Heart right ventricle (tissue), 16 donors: ENCODE measurements around the gene TXK. TPM values are rescaled to one million over a fixed set of nuclear protein-coding genes. Genes with fewer than 3 reads are reported as not detected.

ENCODE experiments used
- ATAC-seq, 8 donors: fragments of 200-7000 bp; cut with Tn5 transposase; one replicate each; pipeline ENCODE4 v1.9.1; 2020; ENCODE audit warnings: mild to moderate bottlenecking in 8 of 8, moderate library complexity in 8 of 8, moderate number of reproducible peaks in 1 of 8
- DNase-seq, 2 donors: peaks; one replicate each; pipeline ENCODE4 v3.0.0-alpha.2; 2020
- H3K27ac ChIP-seq, 10 donors: fragments of 200-600 bp; sonication (generic) in 2 of 10; one replicate each; pipeline versions ENCODE4 v1.5.0 to v1.8.0; 2020 to 2022; ENCODE audit warnings: mild to moderate bottlenecking in 3 of 10
- H3K27me3 ChIP-seq, 7 donors: fragments of 200-600 bp; one replicate each; pipeline ENCODE4 v1.8.0; 2021 to 2022; ENCODE audit warnings: mild to moderate bottlenecking in 2 of 7
- H3K36me3 ChIP-seq, 9 donors: fragments of 200-600 bp; sonication (generic) in 1 of 9; one replicate each; pipeline versions ENCODE4 v1.5.0 to v1.8.0; 2020 to 2022; ENCODE audit warnings: mild to moderate bottlenecking in 2 of 9
- H3K4me1 ChIP-seq, 9 donors: fragments of 200-600 bp; sonication (generic) in 1 of 9; one replicate each; pipeline versions ENCODE4 v1.5.0 to v1.8.0; 2020 to 2022; ENCODE audit warnings: mild to moderate bottlenecking in 4 of 9
- H3K4me3 ChIP-seq, 10 donors: fragments of 200-600 bp; sonication (generic) in 2 of 10; one replicate each; pipeline versions ENCODE4 v1.5.0 to v1.8.0; 2020 to 2022; ENCODE audit warnings: mild to moderate bottlenecking in 7 of 10, moderate library complexity in 2 of 10
- H3K9me3 ChIP-seq, 11 donors: fragments of 200-600 bp in 10 of 11; sonication (generic) in 2 of 11; one replicate each; pipeline versions ENCODE4 v1.5.0 to v1.8.0; 2013 to 2022; ENCODE audit warnings: mild to moderate bottlenecking in 2 of 11, control low read depth in 1 of 11, moderate library complexity in 1 of 11
- CTCF ChIP-seq, 9 donors: fragments of 200-600 bp; sonication (generic) in 2 of 9; IDR thresholded peaks; one replicate each; pipeline versions ENCODE4 v1.5.0 to v1.8.0; 2021 to 2022; ENCODE audit warnings: antibody characterized with exemption in 9 of 9, mild to moderate bottlenecking in 5 of 9, moderate library complexity in 1 of 9
- WGBS, 2 donors: extraction: QIAGEN DNeasy Blood & Tissue Kit; methylation state at CpG; one replicate each; pipeline ENCODE4 v1.1.7; 2013; ENCODE audit warnings: inconsistent platforms in 1 of 2; 5-methylcytosine and 5-hydroxymethylcytosine counted together
- intact Hi-C, 10 donors: fragments of 100-400 bp; cut with DNase I; formaldehyde crosslinking; loops; one replicate each; pipeline versions ENCODE4 v1.11.1 to v1.14.2; 2022
- polyA plus RNA-seq, 2 donors: library from polyadenylated mRNA; stranded (reverse); fragments of 200-250 nt; gene quantifications; one replicate each; pipeline ENCODE4 v1.2.3, GENCODE V29; 2013
- total RNA-seq, 10 donors: library from RNA; stranded (reverse); fragmentation: NEBNext Ultra II Directional in 3 of 10; extraction: Animal tissue kit (Norgen Biotek cat#: 25700) in 3 of 10; gene quantifications; one replicate each; pipeline versions ENCODE4 v1.2.1 to v1.2.4, GENCODE V29; 2021 to 2023
- donor health status: Arrhythmogenic right ventricular cardiomyopathy.
- donor health status: ischemic (EF 13 %, LVEDD 7.1; RV severe dilation, severe dysfunction).
- donor health status: healthy with polysubstance abuse.
- donor health status: DM: no; HTN: yes; CAD: no.
- donor health status: DM: no; HTN: no; CAD: no.
- donor health status: ischemic (EF 25% LVEDD 6.9; RV normal size, moderate dysfunction).
- donor health status: ischemic (EF 25% LVEDD 5.7; RV mildly dilated, moderate dysfunction).
- donor health status: healthy.
- donor health status: DM: yes; HTN: yes; CAD: no.
- donor health status: Ischemic cardiomyopathy.
- donor health status: ischemic (EF 35%, LVEDD 5.7; RV mildly dilated, moderate dysfunction).
- donor health status: nonischemic (EF 11% LVEDD 7.7; RV severe dilation, severe dysfunction).
- donor health status: DM: yes; HTN: yes; CAD: no.
- donor health status: PGD.
- donor health status: ischemic (EF 29% LVEDD 5.4; RV normal size, mild dysfunction).
- donor health status: nonischemic (EF 23%, LVEDD 6.1; RV moderate dilation, normal function).

The TXK gene
- total and polyA plus RNA-seq, 12 donors = 0.33 to 2.9 (median 0.85) TPM; not detected in 1

- H3K4me3 ChIP-seq = no peak overlapping the region
- no peak for TF ChIP-seq CTCF (IDR thresholded peaks at IDR 0.05)
- H3K36me3 ChIP-seq = no peaks in the 10 kb centered on the region
- ATAC-seq (no peak), DNase-seq (no peak)
- no peak overlapping the region for H3K27ac ChIP-seq
- H3K27me3 ChIP-seq = no peaks in the 10 kb centered on the region
- 90 to 92% methylated on average over 13 of the region's 13 CpGs for WGBS, 2 donors
- H3K4me1 ChIP-seq = no peaks in the 10 kb centered on the region
- intact Hi-C loops = loop anchor here in 2 of 10 donors (10.0 kb wide), 1 partner anchor 155 kb away; no protein-coding TSS in a partner anchor
- H3K9me3 ChIP-seq = no peaks in the 10 kb centered on the region
Observed at GRCh38 chr4:48120132-48120531, 13.9 kb downstream of the TXK start.

- Histone ChIP-seq H3K4me1 (no peaks in the 10 kb centered on the region), H3K4me3 (no peak overlapping the region), H3K36me3 (no peaks in the 10 kb centered on the region), H3K27ac (no peak overlapping the region), H3K27me3 (no peaks in the 10 kb centered on the region), H3K9me3 (no peaks in the 10 kb centered on the region)
- intact Hi-C loops = loop anchor here in 2 of 10 donors (10.0 kb wide), 1 partner anchor 155 kb away; no protein-coding TSS in a partner anchor
- ATAC-seq (no peak), DNase-seq (no peak)
- TF ChIP-seq CTCF (IDR thresholded peaks at IDR 0.05) = no peak
Observed at GRCh38 chr4:48119646-48120045, 14.4 kb downstream of the TXK start.

- no peak for TF ChIP-seq CTCF (IDR thresholded peaks at IDR 0.05)
- 74 to 80% methylated on average over 2 of the region's 2 CpGs for WGBS, 2 donors
- Histone ChIP-seq H3K9me3 (no peaks in the 10 kb centered on the region), H3K27me3 (no peaks in the 10 kb centered on the region), H3K27ac (no peak overlapping the region), H3K4me1 (no peaks in the 10 kb centered on the region), H3K4me3 (no peak overlapping the region), H3K36me3 (no peaks in the 10 kb centered on the region)
- no peak for DNase-seq
- ATAC-seq = no peak
- intact Hi-C loops = loop anchor here in 1 of 10 donors (1.0 kb wide), 1 partner anchor 12 kb away; no protein-coding TSS in a partner anchor
Observed at GRCh38 chr4:48118081-48118480, 16.0 kb downstream of the TXK start.

- ATAC-seq (no peak), DNase-seq (no peak)
- Histone ChIP-seq H3K36me3 (no peaks in the 10 kb centered on the region), H3K27ac (no peak overlapping the region), H3K4me1 (no peaks in the 10 kb centered on the region), H3K4me3 (no peak overlapping the region), H3K9me3 (no peaks in the 10 kb centered on the region), H3K27me3 (no peaks in the 10 kb centered on the region)
- TF ChIP-seq CTCF (IDR thresholded peaks at IDR 0.05) = no peak
- intact Hi-C loops = no loop called here
- 62 to 67% methylated on average over 3 of the region's 3 CpGs for WGBS, 2 donors
Observed at GRCh38 chr4:48116582-48116981, 17.5 kb downstream of the TXK start.
